RWPE2 (cell line): ENCODE results near the gene TNNT1.

Experiments
- ATAC-seq: fragments of 200-7000 bp; cut with Tn5 transposase; 3 replicates; pipeline ENCODE4 v1.9.1; 2021; ENCODE audit warnings: low read depth
- DNase-seq: peaks from one replicate; pipeline ENCODE4 v3.0.0-alpha.2; 2020; ENCODE audit warnings: low spot score
- H3K27ac ChIP-seq: fragments of 450-650 bp; 2 replicates; pipeline ENCODE4 v1.5.1; 2017; ENCODE audit warnings: mild to moderate bottlenecking; ENCODE audit not compliant: poor library complexity, severe bottlenecking
- H3K27me3 ChIP-seq: fragments of 250-450 bp; sonication (Bioruptor Pico); 2 replicates; pipeline ENCODE4 v1.5.1; 2021; ENCODE audit warnings: mild to moderate bottlenecking, moderate library complexity; ENCODE audit not compliant: insufficient read depth, poor library complexity, severe bottlenecking
- H3K36me3 ChIP-seq: fragments of 250-450 bp; sonication (Bioruptor Pico); 2 replicates; pipeline ENCODE4 v1.5.1; 2020; ENCODE audit warnings: low read depth, mild to moderate bottlenecking, moderate library complexity
- H3K4me1 ChIP-seq: fragments of 250-450 bp; sonication (Bioruptor Pico); 2 replicates; pipeline ENCODE4 v1.5.1; 2021; ENCODE audit warnings: mild to moderate bottlenecking, moderate library complexity; ENCODE audit not compliant: insufficient read depth, poor library complexity, severe bottlenecking
- H3K4me3 ChIP-seq: fragments of 250-450 bp; sonication (Bioruptor Pico); 2 replicates; pipeline ENCODE4 v1.5.1; 2021; ENCODE audit warnings: mild to moderate bottlenecking, moderate library complexity; ENCODE audit not compliant: severe bottlenecking
- H3K9me3 ChIP-seq: fragments of 250-450 bp; sonication (Bioruptor Pico); 2 replicates; pipeline ENCODE4 v1.5.1; 2021; ENCODE audit warnings: mild to moderate bottlenecking, moderate library complexity; ENCODE audit not compliant: severe bottlenecking
- TF ChIP-seq, protein P1 (sequence below): fragments of 450-650 bp; IDR thresholded peaks from one replicate; pipeline ENCODE4 v1.5.1; 2017; ENCODE audit warnings: mild to moderate bottlenecking, moderate library complexity; ENCODE audit not compliant: poor library complexity, severe bottlenecking

Gene TNNT1

DNA sequence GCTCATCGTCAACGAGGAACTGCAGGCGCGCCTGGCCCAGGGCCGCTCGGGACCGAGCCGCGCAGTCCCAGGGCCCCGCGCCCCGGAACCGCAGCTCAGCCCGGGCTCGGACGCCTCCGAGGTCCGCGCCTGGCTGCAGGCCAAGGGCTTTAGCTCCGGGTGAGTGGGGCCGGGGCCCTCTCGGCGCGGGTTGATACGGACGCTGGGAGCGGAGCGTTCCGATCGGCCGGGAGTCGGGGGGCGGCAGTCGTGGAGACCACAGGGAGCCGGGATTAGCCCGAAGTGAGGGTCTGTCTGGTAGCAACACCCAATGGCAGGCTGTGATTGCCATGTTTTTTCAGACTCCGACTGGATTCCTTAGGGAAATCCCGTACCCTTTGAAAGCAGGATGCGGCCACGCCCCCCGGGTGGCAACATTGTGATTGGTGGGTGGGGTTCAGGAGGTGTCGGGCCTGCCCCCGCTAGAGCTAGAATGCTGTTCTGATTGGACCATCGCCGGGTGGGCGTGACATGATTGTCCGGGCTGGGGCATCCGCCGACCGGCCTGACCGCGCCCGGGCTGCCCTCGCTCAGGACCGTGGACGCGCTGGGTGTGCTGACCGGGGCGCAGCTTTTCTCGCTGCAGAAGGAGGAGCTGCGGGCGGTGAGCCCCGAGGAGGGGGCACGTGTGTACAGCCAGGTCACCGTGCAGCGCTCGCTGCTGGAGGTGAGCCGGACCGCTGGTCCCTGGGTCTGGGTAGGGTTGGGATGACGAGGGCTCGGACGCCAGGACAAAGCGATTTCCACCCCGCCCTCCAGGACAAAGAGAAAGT, 62.1 kb downstream of the TNNT1 start:
- DNase-seq, result peak; percentile 86
- peaks cover 9% of the 10 kb centered on the region for H3K36me3 ChIP-seq
- ATAC-seq, result peak; percentile 67

DNA sequence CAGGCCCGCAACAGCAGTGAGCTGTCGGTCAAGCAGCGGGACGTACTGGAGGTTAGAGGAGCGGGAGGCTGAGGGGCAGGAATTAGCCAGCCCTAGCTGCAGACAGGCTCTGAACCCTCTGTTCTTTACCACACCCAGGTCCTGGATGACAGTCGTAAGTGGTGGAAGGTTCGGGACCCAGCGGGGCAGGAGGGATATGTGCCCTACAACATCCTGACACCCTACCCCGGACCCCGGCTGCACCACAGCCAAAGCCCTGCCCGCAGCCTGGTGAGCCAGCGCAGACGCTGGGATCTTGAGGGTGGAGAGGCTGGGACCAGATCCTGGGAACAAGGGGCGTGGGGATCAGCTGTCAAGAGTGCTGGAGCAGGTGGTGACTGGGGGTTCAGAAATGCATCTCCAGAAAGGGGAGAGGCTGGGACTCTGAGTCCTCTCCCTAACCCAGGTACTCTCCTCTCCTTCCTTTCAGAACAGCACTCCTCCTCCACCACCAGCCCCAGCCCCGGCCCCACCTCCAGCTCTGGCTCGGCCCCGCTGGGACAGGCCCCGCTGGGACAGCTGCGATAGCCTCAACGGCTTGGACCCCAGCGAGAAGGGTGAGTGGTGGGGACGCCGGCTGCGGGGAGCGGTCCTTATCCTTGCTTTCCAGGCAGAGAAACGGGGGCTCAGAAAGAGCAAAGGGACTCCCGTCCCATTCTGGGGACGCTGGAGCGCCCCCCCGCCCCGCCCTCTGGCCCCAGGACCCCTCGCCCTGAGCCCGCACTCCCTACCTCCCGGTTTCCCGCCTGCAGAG, 62.9 kb downstream of the TNNT1 start:
- no peak for DNase-seq
- no peak for ATAC-seq
- Histone ChIP-seq H3K4me1 (no peaks in the 10 kb centered on the region), H3K27me3 (no peaks in the 10 kb centered on the region), H3K36me3 (peaks cover 2% of the 10 kb centered on the region), H3K9me3 (no peaks in the 10 kb centered on the region), H3K4me3 (no peak overlapping the region), H3K27ac (no peak overlapping the region)
- TF ChIP-seq, protein P1, sequence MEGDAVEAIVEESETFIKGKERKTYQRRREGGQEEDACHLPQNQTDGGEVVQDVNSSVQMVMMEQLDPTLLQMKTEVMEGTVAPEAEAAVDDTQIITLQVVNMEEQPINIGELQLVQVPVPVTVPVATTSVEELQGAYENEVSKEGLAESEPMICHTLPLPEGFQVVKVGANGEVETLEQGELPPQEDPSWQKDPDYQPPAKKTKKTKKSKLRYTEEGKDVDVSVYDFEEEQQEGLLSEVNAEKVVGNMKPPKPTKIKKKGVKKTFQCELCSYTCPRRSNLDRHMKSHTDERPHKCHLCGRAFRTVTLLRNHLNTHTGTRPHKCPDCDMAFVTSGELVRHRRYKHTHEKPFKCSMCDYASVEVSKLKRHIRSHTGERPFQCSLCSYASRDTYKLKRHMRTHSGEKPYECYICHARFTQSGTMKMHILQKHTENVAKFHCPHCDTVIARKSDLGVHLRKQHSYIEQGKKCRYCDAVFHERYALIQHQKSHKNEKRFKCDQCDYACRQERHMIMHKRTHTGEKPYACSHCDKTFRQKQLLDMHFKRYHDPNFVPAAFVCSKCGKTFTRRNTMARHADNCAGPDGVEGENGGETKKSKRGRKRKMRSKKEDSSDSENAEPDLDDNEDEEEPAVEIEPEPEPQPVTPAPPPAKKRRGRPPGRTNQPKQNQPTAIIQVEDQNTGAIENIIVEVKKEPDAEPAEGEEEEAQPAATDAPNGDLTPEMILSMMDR, result no peak

More for the DNA sequence above, 62.1 kb downstream of the TNNT1 start:
- TF ChIP-seq, protein P1, result no peak
- Histone ChIP-seq H3K9me3 (no peaks in the 10 kb centered on the region), H3K27me3 (no peaks in the 10 kb centered on the region), H3K27ac (no peak overlapping the region), H3K4me1 (no peaks in the 10 kb centered on the region), H3K4me3 (peak overlapping the region; percentile 9)

DNA sequence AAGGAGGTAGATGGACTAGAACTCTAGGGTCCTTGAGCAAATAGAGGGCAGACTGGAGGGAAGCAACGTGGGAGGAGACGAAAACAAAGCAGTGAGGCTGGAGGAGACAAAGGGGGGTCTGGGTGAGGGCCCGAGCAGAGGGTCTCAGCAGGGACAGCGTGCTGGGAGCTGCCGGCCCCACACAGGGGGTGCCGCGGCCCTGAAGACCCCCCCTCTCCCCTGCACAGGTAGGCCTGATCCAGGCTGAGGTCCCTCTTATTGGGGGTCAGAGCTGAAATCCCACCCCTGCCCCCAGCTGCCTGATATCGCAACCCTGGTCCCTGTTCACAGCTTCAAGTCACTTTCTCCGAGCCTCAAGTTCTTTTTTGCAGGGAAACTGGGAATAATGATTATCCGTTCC, 64.6 kb downstream of the TNNT1 start:
- H3K4me1 ChIP-seq, result no peaks in the 10 kb centered on the region
- no peaks in the 10 kb centered on the region; the same call in 1 of the 2 replicates for H3K36me3 ChIP-seq
- H3K4me3 ChIP-seq, result no peak overlapping the region
- H3K27ac ChIP-seq, result no peak overlapping the region
- TF ChIP-seq, protein P1, result no peak
- H3K27me3 ChIP-seq, result no peaks in the 10 kb centered on the region
- DNase-seq, result no peak
- no peak for ATAC-seq
- no peaks in the 10 kb centered on the region for H3K9me3 ChIP-seq

DNA sequence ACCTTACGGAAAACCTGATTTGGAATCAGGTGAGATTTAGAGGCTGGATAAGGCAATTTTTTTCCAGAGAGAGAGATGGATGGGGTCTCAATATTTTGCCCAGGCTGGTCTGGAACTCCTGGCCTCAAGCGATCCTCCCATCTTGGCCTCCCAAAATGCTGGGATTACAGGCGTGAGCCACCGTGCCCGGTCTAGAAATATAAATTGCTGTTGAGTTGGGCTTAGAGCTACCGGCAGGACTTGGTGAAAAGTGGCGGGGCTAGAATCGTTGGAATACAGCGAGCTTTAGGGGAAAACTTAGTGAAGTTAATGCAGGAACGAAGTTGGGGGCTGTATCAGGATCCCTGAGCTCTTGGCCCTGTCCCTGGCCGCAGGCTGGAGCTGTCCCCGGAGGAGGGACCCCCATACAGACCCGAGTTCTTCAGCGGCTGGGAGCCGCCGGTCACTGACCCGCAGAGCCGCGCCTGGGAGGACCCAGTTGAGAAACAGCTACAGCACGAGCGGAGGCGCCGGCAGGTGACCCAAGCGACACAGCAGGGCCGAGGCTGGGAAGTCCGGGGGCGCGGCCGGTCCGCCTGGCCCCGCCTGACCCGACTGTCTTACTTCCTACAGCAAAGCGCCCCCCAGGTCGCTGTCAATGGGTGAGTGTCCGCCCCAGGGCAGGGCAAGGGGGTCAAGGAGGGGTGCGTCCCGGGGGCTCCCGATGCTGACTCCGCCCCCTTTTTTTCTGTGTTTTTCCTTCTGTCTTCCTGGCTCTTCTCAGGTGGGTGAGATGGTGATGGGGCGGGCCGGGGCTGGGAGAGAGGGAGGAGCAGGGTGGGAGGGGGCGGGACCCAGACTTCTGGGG, 65.8 kb downstream of the TNNT1 start:
- Histone ChIP-seq H3K9me3 (no peaks in the 10 kb centered on the region), H3K4me3 (no peak overlapping the region), H3K27ac (no peak overlapping the region), H3K4me1 (no peaks in the 10 kb centered on the region), H3K36me3 (no peaks in the 10 kb centered on the region; the same call in 1 of the 2 replicates), H3K27me3 (no peaks in the 10 kb centered on the region)
- no peak for ATAC-seq
- DNase-seq, result no peak
- TF ChIP-seq, protein P1, result no peak
